Measurements from ENCODE around the gene HDAC3.

HDAC3 gene

DNA sequence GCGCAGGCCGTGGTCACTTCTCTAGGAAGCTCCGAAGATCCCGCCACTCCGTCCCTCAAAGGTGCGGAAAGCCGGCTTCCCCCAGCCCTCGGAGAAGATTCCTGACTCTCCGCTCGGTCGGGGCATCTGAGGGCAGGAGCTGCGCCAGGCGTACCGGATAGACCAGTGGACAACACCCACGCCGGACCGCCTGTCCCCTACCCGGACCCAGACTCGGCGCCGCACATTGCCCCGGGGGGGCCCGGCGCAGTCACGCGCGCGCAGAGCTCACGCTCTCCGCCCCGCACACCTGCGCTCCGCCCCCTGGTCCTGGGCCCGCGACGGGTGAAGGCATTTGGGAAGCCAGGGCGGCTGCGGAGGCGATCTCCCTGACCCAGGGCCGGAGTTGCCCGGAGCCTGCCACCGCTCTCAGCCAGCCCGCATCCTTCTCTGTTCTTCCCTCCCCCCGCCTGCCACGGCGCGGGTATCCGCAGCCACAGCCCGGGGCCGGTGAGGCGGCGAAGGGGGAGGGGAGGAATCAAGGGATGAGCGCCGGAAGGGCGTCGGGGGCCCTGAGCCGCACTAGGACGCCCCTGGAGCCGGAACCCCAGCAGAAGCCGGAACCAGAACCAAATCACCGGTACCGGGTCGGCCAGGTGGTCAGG is 596 bp upstream of the HDAC3 start:
- peak overlapping the region; percentile 92 for H3K4me3 ChIP-seq (ENCODE audit: control insufficient read depth, low read depth, low read length)
- DNase-seq (ENCODE audit: low read depth) = no peak
- no peak for TF ChIP-seq CTCF (IDR thresholded peaks at IDR 0.05; ENCODE audit: control insufficient read depth, insufficient read depth, low read depth, low read length, missing control alignments)

- no peak for DNase-seq (ENCODE audit: low read depth)
- TF ChIP-seq CTCF (IDR thresholded peaks at IDR 0.05; ENCODE audit: control insufficient read depth, insufficient read depth, low read depth, low read length, missing control alignments) = no peak
- peak overlapping the region; percentile 92 for H3K4me3 ChIP-seq (ENCODE audit: control insufficient read depth, low read depth, low read length)
Observed at GRCh38 chr5:141636106-141636412, 590 bp downstream of the HDAC3 start.

DNA sequence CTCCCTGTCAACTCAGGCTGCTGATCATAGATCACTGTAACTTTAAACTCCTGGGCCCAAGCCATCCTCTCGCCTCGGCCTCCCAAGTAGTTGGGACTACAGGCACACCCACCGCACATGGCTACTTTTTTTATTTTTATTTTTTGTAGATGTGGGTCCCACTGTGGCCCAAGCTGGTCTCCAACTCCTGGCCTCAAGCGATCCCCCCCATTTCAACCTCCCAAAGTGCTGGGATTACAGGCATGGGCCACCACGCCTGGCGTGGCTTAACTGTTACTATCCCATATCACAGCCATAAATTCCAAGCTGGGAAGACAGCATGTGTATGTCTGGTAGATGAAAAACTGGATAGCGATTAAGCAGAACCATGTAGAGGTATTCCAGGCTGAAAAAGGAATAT is 1.0 kb downstream of the HDAC3 start:
- H3K4me3 ChIP-seq (ENCODE audit: control insufficient read depth, low read depth, low read length) = peak overlapping the region; percentile 92
- no peak for DNase-seq (ENCODE audit: low read depth)
- TF ChIP-seq CTCF (IDR thresholded peaks at IDR 0.05; ENCODE audit: control insufficient read depth, insufficient read depth, low read depth, low read length, missing control alignments) = no peak

GRCh38 chr5:141634720-141635119 is 1.9 kb downstream of the HDAC3 start:
- H3K4me3 ChIP-seq (ENCODE audit: control insufficient read depth, low read depth, low read length) = no peak overlapping the region
- no peak for TF ChIP-seq CTCF (IDR thresholded peaks at IDR 0.05; ENCODE audit: control insufficient read depth, insufficient read depth, low read depth, low read length, missing control alignments)
- DNase-seq (ENCODE audit: low read depth) = no peak

GRCh38 chr5:141633871-141634561 is 2.6 kb downstream of the HDAC3 start:
- H3K4me3 ChIP-seq (ENCODE audit: control insufficient read depth, low read depth, low read length) = no peak overlapping the region
- no peak for TF ChIP-seq CTCF (IDR thresholded peaks at IDR 0.05; ENCODE audit: control insufficient read depth, insufficient read depth, low read depth, low read length, missing control alignments)
- DNase-seq (ENCODE audit: low read depth) = no peak

- no peak for TF ChIP-seq CTCF (IDR thresholded peaks at IDR 0.05; ENCODE audit: control insufficient read depth, insufficient read depth, low read depth, low read length, missing control alignments)
Observed at GRCh38 chr5:141632650-141633049, 4.0 kb downstream of the HDAC3 start.

More at GRCh38 chr5:141632650-141633049, 4.0 kb downstream of the HDAC3 start:
- DNase-seq (ENCODE audit: low read depth) = no peak
- H3K4me3 ChIP-seq (ENCODE audit: control insufficient read depth, low read depth, low read length) = no peak overlapping the region

All from AG09309 (cell line).